HepG2 (cell line): ENCODE measurements around the gene CDK14. TPM values are rescaled to one million over a fixed set of nuclear protein-coding genes. Genes with fewer than 3 reads are reported as not detected.

Experiments used
- KAT7 ChIP-seq: IDR thresholded peaks from 2 replicates; pipeline ENCODE4 v1.6.1; 2018; ENCODE audit warnings: borderline replicate concordance, missing compliant biosample characterization
- KAT8 ChIP-seq: IDR thresholded peaks from 2 replicates; pipeline ENCODE4 v1.6.1; 2016; ENCODE audit warnings: missing genetic modification reagents, missing compliant biosample characterization
- NBN ChIP-seq: fragments of 450-650 bp; conservative IDR thresholded peaks from 2 replicates; pipeline ENCODE4 v1.6.1; 2017
- NFKB2 ChIP-seq: sonication (generic); formaldehyde crosslinking; IDR thresholded peaks from 2 replicates; pipeline ENCODE4 v1.4.0; 2020; ENCODE audit warnings: missing genetic modification reagents, borderline replicate concordance
- NPAS2 ChIP-seq: sonication (generic); formaldehyde crosslinking; IDR thresholded peaks from 2 replicates; pipeline ENCODE4 v1.8.0; 2022; ENCODE audit warnings: mild to moderate bottlenecking, missing genetic modification reagents, borderline replicate concordance
- NR2C2 ChIP-seq: sonication (generic); formaldehyde crosslinking; IDR thresholded peaks from 2 replicates; pipeline ENCODE4 v1.4.0; 2020; ENCODE audit warnings: missing genetic modification reagents, mild to moderate bottlenecking, moderate library complexity, borderline replicate concordance
- RBM22 ChIP-seq: fragments of 200-400 bp; formaldehyde crosslinking; optimal IDR thresholded peaks from 2 replicates; pipeline ENCODE3; 2017; ENCODE audit warnings: mild to moderate bottlenecking, low read length, moderate library complexity
- ZBTB42 ChIP-seq: sonication (generic); formaldehyde crosslinking; IDR thresholded peaks from 2 replicates; pipeline ENCODE4 v1.5.0; 2020; ENCODE audit warnings: mild to moderate bottlenecking, missing genetic modification reagents
- ZMYM2 ChIP-seq: sonication (generic); formaldehyde crosslinking; IDR thresholded peaks from 2 replicates; pipeline ENCODE4 v1.8.0; 2022; ENCODE audit warnings: mild to moderate bottlenecking, missing genetic modification reagents
- ZNF121 ChIP-seq: sonication (generic); formaldehyde crosslinking; IDR thresholded peaks from 2 replicates; pipeline ENCODE4 v1.5.0; 2020; ENCODE audit warnings: mild to moderate bottlenecking, missing genetic modification reagents
- ZNF207 ChIP-seq: fragments of 450-650 bp; IDR thresholded peaks from 2 replicates; pipeline ENCODE4 v1.6.1; 2016; ENCODE audit warnings: antibody characterized with exemption, borderline replicate concordance
- ZNF33B ChIP-seq: sonication (generic); formaldehyde crosslinking; IDR thresholded peaks from 2 replicates; pipeline ENCODE4 v1.5.1; 2020; ENCODE audit warnings: mild to moderate bottlenecking, missing genetic modification reagents
- ZNF431 ChIP-seq: sonication (generic); formaldehyde crosslinking; IDR thresholded peaks from 2 replicates; pipeline ENCODE4 v1.9.0; 2022; ENCODE audit warnings: missing genetic modification reagents, low read depth, mild to moderate bottlenecking, borderline replicate concordance
- polyA plus RNA-seq, 8 experiments: library from polyadenylated mRNA; depleted of rRNA in 3 of 8; stranded (reverse) in 7 of 8; unstranded in 1 of 8; fragments of >200 nt; fragmentation: Illumina TruSeq in 4 of 8; extraction: Trizol in 4 of 8; gene quantifications; 2 replicates each; pipeline versions ENCODE4 v1.2.1 to v1.2.3, GENCODE V29; 2011 to 2016; ENCODE audit warnings: low read depth in 4 of 8, missing spikeins in 1 of 8, mixed read lengths in 1 of 8; ENCODE audit not compliant: insufficient read depth in 1 of 8
- total RNA-seq, 5 experiments: library from RNA; depleted of rRNA; stranded (reverse); fragments of >200 nt; fragmentation: Illumina TruSeq; extraction: Trizol; gene quantifications; 2 replicates each; pipeline ENCODE4 v1.2.3, GENCODE V29; 2016; ENCODE audit warnings: low read depth in 1 of 5
- TF ChIP-seq, protein P1 (sequence below): IDR thresholded peaks from 2 replicates; pipeline ENCODE4 v1.6.1; 2016; ENCODE audit warnings: low read depth, missing genetic modification reagents, missing compliant biosample characterization
- TF ChIP-seq, protein P2 (sequence below): sonication (generic); formaldehyde crosslinking; IDR thresholded peaks from 2 replicates; pipeline ENCODE4 v1.4.0; 2020; ENCODE audit warnings: missing genetic modification reagents
- TF ChIP-seq, protein P3 (sequence below): sonication (generic); formaldehyde crosslinking; conservative IDR thresholded peaks from 2 replicates; pipeline ENCODE4 v1.8.0; 2022; ENCODE audit warnings: mild to moderate bottlenecking, moderate library complexity, missing genetic modification reagents
- TF ChIP-seq, protein P4 (sequence below): IDR thresholded peaks from 2 replicates; pipeline ENCODE4 v1.6.1; 2018; ENCODE audit warnings: missing genetic modification reagents, mild to moderate bottlenecking, missing compliant biosample characterization

Gene CDK14
- total and polyA plus RNA-seq, 2 of the 13 experiments (the other 11 are each of a cell fraction or from before 2014, with no cell fraction given), result 0.26 to 0.71 TPM

DNA sequence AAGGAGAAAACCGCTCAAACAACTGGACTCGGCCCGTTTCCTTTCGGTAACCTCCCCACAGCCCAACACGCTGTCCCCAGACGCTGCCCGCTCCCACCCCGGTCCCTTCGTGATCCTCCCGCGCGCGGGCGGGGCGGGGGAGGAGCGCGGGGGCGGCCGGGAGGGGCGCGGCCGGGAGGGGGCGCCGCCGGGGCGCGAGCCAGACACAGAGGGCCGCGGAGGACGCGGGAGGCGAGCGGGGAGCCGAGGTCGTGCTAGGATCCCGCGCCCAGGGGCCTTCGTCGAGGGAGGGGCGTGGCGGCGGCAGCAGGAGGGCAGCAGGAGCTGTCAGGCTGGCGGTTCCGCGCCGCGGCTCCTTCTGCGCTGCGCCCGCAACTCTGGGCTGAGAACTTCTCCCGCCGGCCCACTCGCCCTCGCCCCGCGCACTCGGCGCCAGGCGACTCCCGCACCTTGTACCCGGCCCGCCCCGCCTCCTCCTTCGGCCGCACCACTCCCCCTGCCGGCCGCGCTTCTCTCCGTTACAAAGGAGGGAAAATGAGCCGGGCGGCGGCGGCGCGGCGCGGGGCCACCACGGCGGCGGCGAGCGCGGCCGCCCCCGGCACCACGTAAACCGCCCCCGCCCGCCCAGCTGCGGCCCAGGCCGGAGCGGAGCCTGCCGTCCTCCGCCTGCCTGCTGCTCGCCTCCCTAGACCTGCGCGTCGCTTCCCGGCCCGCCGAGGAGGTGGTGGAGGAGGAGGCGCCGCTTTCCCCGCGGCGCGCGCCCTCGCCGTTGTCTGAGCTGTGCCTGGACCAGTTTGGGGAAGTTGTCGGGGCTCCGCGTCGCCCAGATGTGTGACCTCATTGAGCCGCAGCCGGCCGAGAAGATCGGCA is at the start of gene CDK14 (continued):
- TF ChIP-seq, protein P1, sequence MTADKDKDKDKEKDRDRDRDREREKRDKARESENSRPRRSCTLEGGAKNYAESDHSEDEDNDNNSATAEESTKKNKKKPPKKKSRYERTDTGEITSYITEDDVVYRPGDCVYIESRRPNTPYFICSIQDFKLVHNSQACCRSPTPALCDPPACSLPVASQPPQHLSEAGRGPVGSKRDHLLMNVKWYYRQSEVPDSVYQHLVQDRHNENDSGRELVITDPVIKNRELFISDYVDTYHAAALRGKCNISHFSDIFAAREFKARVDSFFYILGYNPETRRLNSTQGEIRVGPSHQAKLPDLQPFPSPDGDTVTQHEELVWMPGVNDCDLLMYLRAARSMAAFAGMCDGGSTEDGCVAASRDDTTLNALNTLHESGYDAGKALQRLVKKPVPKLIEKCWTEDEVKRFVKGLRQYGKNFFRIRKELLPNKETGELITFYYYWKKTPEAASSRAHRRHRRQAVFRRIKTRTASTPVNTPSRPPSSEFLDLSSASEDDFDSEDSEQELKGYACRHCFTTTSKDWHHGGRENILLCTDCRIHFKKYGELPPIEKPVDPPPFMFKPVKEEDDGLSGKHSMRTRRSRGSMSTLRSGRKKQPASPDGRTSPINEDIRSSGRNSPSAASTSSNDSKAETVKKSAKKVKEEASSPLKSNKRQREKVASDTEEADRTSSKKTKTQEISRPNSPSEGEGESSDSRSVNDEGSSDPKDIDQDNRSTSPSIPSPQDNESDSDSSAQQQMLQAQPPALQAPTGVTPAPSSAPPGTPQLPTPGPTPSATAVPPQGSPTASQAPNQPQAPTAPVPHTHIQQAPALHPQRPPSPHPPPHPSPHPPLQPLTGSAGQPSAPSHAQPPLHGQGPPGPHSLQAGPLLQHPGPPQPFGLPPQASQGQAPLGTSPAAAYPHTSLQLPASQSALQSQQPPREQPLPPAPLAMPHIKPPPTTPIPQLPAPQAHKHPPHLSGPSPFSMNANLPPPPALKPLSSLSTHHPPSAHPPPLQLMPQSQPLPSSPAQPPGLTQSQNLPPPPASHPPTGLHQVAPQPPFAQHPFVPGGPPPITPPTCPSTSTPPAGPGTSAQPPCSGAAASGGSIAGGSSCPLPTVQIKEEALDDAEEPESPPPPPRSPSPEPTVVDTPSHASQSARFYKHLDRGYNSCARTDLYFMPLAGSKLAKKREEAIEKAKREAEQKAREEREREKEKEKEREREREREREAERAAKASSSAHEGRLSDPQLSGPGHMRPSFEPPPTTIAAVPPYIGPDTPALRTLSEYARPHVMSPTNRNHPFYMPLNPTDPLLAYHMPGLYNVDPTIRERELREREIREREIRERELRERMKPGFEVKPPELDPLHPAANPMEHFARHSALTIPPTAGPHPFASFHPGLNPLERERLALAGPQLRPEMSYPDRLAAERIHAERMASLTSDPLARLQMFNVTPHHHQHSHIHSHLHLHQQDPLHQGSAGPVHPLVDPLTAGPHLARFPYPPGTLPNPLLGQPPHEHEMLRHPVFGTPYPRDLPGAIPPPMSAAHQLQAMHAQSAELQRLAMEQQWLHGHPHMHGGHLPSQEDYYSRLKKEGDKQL (CRISPR knock-in tag), result no peak
- TF ChIP-seq NFKB2, result 0 out of 2 replicates have a peak, but pooled peaks have one; percentile 23
- no peak for TF ChIP-seq ZNF431 (CRISPR knock-in tag)
- TF ChIP-seq NBN, result no peak
- no peak for TF ChIP-seq KAT8 (CRISPR knock-in tag)
- no peak for TF ChIP-seq RBM22
- TF ChIP-seq NPAS2 (CRISPR knock-in tag), result no peak
- TF ChIP-seq, protein P2, sequence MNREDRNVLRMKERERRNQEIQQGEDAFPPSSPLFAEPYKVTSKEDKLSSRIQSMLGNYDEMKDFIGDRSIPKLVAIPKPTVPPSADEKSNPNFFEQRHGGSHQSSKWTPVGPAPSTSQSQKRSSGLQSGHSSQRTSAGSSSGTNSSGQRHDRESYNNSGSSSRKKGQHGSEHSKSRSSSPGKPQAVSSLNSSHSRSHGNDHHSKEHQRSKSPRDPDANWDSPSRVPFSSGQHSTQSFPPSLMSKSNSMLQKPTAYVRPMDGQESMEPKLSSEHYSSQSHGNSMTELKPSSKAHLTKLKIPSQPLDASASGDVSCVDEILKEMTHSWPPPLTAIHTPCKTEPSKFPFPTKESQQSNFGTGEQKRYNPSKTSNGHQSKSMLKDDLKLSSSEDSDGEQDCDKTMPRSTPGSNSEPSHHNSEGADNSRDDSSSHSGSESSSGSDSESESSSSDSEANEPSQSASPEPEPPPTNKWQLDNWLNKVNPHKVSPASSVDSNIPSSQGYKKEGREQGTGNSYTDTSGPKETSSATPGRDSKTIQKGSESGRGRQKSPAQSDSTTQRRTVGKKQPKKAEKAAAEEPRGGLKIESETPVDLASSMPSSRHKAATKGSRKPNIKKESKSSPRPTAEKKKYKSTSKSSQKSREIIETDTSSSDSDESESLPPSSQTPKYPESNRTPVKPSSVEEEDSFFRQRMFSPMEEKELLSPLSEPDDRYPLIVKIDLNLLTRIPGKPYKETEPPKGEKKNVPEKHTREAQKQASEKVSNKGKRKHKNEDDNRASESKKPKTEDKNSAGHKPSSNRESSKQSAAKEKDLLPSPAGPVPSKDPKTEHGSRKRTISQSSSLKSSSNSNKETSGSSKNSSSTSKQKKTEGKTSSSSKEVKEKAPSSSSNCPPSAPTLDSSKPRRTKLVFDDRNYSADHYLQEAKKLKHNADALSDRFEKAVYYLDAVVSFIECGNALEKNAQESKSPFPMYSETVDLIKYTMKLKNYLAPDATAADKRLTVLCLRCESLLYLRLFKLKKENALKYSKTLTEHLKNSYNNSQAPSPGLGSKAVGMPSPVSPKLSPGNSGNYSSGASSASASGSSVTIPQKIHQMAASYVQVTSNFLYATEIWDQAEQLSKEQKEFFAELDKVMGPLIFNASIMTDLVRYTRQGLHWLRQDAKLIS (CRISPR knock-in tag), result no peak
- no peak for TF ChIP-seq KAT7 (CRISPR knock-in tag)
- no peak for TF ChIP-seq ZBTB42
- TF ChIP-seq, protein P3, sequence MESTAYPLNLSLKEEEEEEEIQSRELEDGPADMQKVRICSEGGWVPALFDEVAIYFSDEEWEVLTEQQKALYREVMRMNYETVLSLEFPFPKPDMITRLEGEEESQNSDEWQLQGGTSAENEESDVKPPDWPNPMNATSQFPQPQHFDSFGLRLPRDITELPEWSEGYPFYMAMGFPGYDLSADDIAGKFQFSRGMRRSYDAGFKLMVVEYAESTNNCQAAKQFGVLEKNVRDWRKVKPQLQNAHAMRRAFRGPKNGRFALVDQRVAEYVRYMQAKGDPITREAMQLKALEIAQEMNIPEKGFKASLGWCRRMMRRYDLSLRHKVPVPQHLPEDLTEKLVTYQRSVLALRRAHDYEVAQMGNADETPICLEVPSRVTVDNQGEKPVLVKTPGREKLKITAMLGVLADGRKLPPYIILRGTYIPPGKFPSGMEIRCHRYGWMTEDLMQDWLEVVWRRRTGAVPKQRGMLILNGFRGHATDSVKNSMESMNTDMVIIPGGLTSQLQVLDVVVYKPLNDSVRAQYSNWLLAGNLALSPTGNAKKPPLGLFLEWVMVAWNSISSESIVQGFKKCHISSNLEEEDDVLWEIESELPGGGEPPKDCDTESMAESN (CRISPR knock-in tag), result no peak
- no peak for TF ChIP-seq ZNF121 (CRISPR knock-in tag)
- TF ChIP-seq, protein P4, sequence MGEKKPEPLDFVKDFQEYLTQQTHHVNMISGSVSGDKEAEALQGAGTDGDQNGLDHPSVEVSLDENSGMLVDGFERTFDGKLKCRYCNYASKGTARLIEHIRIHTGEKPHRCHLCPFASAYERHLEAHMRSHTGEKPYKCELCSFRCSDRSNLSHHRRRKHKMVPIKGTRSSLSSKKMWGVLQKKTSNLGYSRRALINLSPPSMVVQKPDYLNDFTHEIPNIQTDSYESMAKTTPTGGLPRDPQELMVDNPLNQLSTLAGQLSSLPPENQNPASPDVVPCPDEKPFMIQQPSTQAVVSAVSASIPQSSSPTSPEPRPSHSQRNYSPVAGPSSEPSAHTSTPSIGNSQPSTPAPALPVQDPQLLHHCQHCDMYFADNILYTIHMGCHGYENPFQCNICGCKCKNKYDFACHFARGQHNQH (CRISPR knock-in tag), result no peak
- TF ChIP-seq ZNF207, result no peak
- TF ChIP-seq ZMYM2, result no peak
- no peak for TF ChIP-seq NR2C2 (CRISPR knock-in tag)
- TF ChIP-seq ZNF33B, result no peak
